Endothelial cell of umbilical vein (primary cell): ENCODE measurements around the gene HOPX. TPM values are rescaled to one million over a fixed set of nuclear protein-coding genes. Genes with fewer than 3 reads are reported as not detected.

ENCODE experiments used
- BruUV-seq: library from RNA; stranded (reverse); fragments of 400-500 nt; replicated peaks from 2 replicates; lab custom pipeline; 2021; lab: Mats Ljungman, UMichigan
- CTCF ChIA-PET: fragments of 300-600, 350-600 bp; sonication (Branson Sonifier 250); formaldehyde crosslinking; loops from one replicate; lab custom pipeline; 2021; ENCODE audit warnings: antibody characterized with exemption, inconsistent platforms; lab: Charles Lee
- POLR2A ChIA-PET: fragments of 300-600, 350-600 bp; sonication (Branson Sonifier 250); formaldehyde crosslinking; loops from one replicate; lab custom pipeline; 2021; ENCODE audit warnings: antibody characterized with exemption, inconsistent platforms; lab: Charles Lee
- DNase-seq: peaks from one replicate; pipeline ENCODE4 v3.0.0-alpha.2; 2011; ENCODE audit warnings: low read depth, low spot score
- FAIRE-seq: peaks from 2 replicates; lab custom pipeline; 2011; peaks lifted over from hg19 to GRCh38; lab: Jason Lieb, UNC
- H2AFZ ChIP-seq: 2 replicates; pipeline ENCODE4 v1.6.0; 2012; ENCODE audit warnings: low read depth, low read length, control low read depth, inconsistent platforms
- H3K27ac ChIP-seq: 2 replicates; pipeline ENCODE4 v1.5.1; 2011; ENCODE audit warnings: low read depth, mild to moderate bottlenecking, control low read depth, low read length, moderate library complexity; ENCODE audit not compliant: insufficient read depth
- H3K27me3 ChIP-seq, 2 experiments: 2 replicates each; pipeline versions ENCODE4 v1.6.0 to v1.6.1; 2011; ENCODE audit warnings: low read length in 2 of 2, mixed read lengths in 1 of 2; ENCODE audit not compliant: control insufficient read depth in 2 of 2, insufficient read depth in 2 of 2
- H3K36me3 ChIP-seq, 2 experiments: 2 replicates in 1 of 2; 3 replicates in 1 of 2; pipeline ENCODE4 v1.5.1; 2011; ENCODE audit warnings: low read length in 2 of 2, mild to moderate bottlenecking in 1 of 2, moderate library complexity in 1 of 2; ENCODE audit not compliant: control insufficient read depth in 2 of 2, insufficient read depth in 2 of 2; ENCODE audit errors: extremely low read depth in 1 of 2
- H3K4me1 ChIP-seq: 3 replicates; pipeline ENCODE4 v1.5.1; 2011; ENCODE audit warnings: mild to moderate bottlenecking, low read length; ENCODE audit not compliant: control insufficient read depth, insufficient read depth; ENCODE audit errors: extremely low read depth
- H3K4me2 ChIP-seq: 2 replicates; pipeline ENCODE4 v1.6.1; 2011; ENCODE audit warnings: low read length, control low read depth, mixed read lengths; ENCODE audit not compliant: insufficient read depth
- H3K4me3 ChIP-seq, 3 experiments: fragments of 200-600 bp in 1 of 3; sonication (generic), shearing (Covaris generic) in 1 of 3; replicated peaks in 1 of 3; 2 replicates each; pipeline ENCODE4 v1.5.1; 2011 to 2016; ENCODE audit warnings: control low read depth in 3 of 3, low read length in 3 of 3, mild to moderate bottlenecking in 2 of 3, inconsistent platforms in 1 of 3, low read depth in 1 of 3, moderate library complexity in 1 of 3; ENCODE audit not compliant: insufficient read depth in 1 of 3
- H3K79me2 ChIP-seq: 2 replicates; pipeline ENCODE4 v1.6.0; 2012; ENCODE audit warnings: low read length, inconsistent platforms; ENCODE audit not compliant: control insufficient read depth, insufficient read depth
- H3K9ac ChIP-seq: replicated peaks from 2 replicates; pipeline ENCODE3; 2011; ENCODE audit warnings: low read length, control low read depth; ENCODE audit not compliant: insufficient read depth; ENCODE audit errors: extremely low read depth
- H3K9me1 ChIP-seq: replicated peaks from 3 replicates; pipeline ENCODE4 v1.6.0; 2011; ENCODE audit warnings: mild to moderate bottlenecking, low read length; ENCODE audit not compliant: control insufficient read depth, insufficient read depth; ENCODE audit errors: extremely low read depth
- H3K9me3 ChIP-seq: replicated peaks from 2 replicates; pipeline ENCODE4 v1.5.1; 2012; ENCODE audit warnings: low read length, inconsistent platforms; ENCODE audit not compliant: control insufficient read depth, insufficient read depth
- H4K20me1 ChIP-seq: replicated peaks from 2 replicates; pipeline ENCODE3; 2011; ENCODE audit warnings: mild to moderate bottlenecking, low read length; ENCODE audit not compliant: control insufficient read depth, insufficient read depth; ENCODE audit errors: extremely low read depth
- EZH2 ChIP-seq: IDR thresholded peaks from 2 replicates; pipeline ENCODE4 v1.6.1; 2012; ENCODE audit warnings: borderline replicate concordance, low read depth, mild to moderate bottlenecking, moderate library complexity, low read length, inconsistent platforms; ENCODE audit not compliant: severe bottlenecking
- FOS ChIP-seq: IDR thresholded peaks from 2 replicates; pipeline ENCODE4 v1.6.1; 2011; ENCODE audit warnings: mild to moderate bottlenecking, low read length, moderate library complexity, borderline replicate concordance; ENCODE audit not compliant: insufficient read depth
- GATA2 ChIP-seq: IDR thresholded peaks from 2 replicates; pipeline ENCODE4 v1.7.0; 2011; ENCODE audit warnings: low read depth, mild to moderate bottlenecking, moderate library complexity, mixed read lengths, low read length; ENCODE audit not compliant: insufficient read length, insufficient read depth
- JUN ChIP-seq: IDR thresholded peaks from 2 replicates; pipeline ENCODE4 v1.6.1; 2011; ENCODE audit warnings: borderline replicate concordance, low read depth; ENCODE audit not compliant: insufficient read length, insufficient read depth
- MYC ChIP-seq: IDR thresholded peaks from one replicate; pipeline ENCODE4 v1.6.1; 2011; ENCODE audit warnings: mild to moderate bottlenecking, low read depth, low read length
- POLR2A ChIP-seq: IDR thresholded peaks from 2 replicates; pipeline ENCODE4 v1.6.1; 2012; ENCODE audit warnings: low read depth, mild to moderate bottlenecking, control low read depth, low read length
- POLR2AphosphoS5 ChIP-seq: IDR thresholded peaks from 2 replicates; pipeline ENCODE4 v1.6.1; 2012; ENCODE audit warnings: low read depth, mild to moderate bottlenecking, control low read depth, low read length, moderate library complexity; ENCODE audit not compliant: insufficient read depth
- dilution Hi-C: fragments of 300-500 bp; cut with MboI; formaldehyde crosslinking; loops from one replicate; pipeline ENCODE4 v1.15.0; 2019; ENCODE audit warnings: low sequenced_read_pairs; ENCODE audit not compliant: extremely low pct_ligation_motif_present
- intact Hi-C: fragments of 100-400 bp; cut with micrococcal nuclease; formaldehyde crosslinking; loops from one replicate; pipeline ENCODE4 v1.10.0; 2022
- polyA plus RNA-seq, 4 experiments: library from polyadenylated mRNA; depleted of rRNA in 3 of 4; stranded (reverse) in 3 of 4; unstranded in 1 of 4; fragments of >200 nt; gene quantifications; 2 replicates each; pipeline versions ENCODE4 v1.2.1 to v1.2.3, GENCODE V29; 2011 to 2012; ENCODE audit warnings: missing spikeins in 1 of 4
- total RNA-seq: library from RNA; stranded (reverse); gene quantifications from 2 replicates; pipeline ENCODE4 v1.2.3, GENCODE V29; 2021
- TF ChIP-seq, protein P1 (sequence below): IDR thresholded peaks from 2 replicates; pipeline ENCODE4 v1.6.1; 2011; ENCODE audit not compliant: insufficient read depth, insufficient read length
- TF ChIP-seq, protein P2 (sequence below), 2 donors: IDR thresholded peaks; 1 replicate in 1 of 2; 2 replicates in 1 of 2; pipeline ENCODE4 v1.5.1; 2011; ENCODE audit warnings: low read length in 2 of 2, mild to moderate bottlenecking in 2 of 2, moderate library complexity in 2 of 2, control low read depth in 1 of 2, inconsistent platforms in 1 of 2, low read depth in 1 of 2; ENCODE audit not compliant: insufficient read depth in 1 of 2; ENCODE audit errors: extremely low read depth in 1 of 2

The HOPX gene
- total and polyA plus RNA-seq, 2 donors (not counting 3 experiments of a cell fraction or from before 2014, with no cell fraction given), result 3.8 to 5.8 TPM

DNA sequence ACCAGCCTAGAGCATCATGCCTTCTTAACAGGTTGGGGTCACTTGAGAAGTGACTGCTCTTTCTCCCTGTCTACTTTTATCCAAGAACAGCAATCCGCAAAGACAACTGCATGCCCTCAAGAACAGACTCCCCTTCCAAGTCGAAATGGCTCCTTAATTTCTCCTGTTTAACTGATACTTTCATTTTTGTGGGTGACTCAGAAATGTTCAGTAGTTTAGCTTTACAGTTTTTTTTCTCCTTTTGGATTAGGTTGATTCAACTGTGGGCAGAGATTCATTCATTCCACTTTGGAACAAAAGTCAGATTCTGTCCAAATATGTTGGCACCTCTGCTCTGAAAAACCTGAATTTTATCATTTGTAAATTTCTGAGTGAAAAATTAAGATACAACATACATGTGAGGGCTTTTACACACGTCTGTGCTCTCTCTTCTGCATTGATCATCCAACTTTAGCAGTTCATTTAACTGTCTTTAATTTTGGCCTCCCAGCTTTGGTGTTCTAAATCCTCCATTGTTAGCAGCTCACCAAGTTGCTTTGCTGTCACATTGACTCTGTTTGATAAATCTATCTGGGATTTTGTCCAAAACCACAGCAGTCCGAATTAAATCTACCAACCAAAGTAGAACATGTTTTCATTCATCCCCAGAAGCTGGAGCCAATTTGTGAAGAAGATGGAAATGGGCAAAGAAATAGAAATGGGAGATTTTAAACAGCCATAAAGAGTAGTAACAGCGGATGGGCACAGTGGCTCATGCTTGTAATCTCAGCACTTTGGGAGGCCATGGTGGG lies 50.0 kb downstream of the HOPX start:
- POLR2A ChIA-PET, result no interaction called here
- H3K79me2 ChIP-seq, result no peaks in the 10 kb centered on the region
- no peak overlapping the region for H3K4me3 ChIP-seq
- H3K9me3 ChIP-seq, result no peaks in the 10 kb centered on the region
- no peaks in the 10 kb centered on the region for H4K20me1 ChIP-seq
- intact Hi-C loops, result no loop called here
- BruUV-seq, result no TSS peak
- no peaks in the 10 kb centered on the region for H3K36me3 ChIP-seq
- no peak for TF ChIP-seq GATA2
- no peak overlapping the region for H3K27ac ChIP-seq
- no peaks in the 10 kb centered on the region for H3K9me1 ChIP-seq
- no peak overlapping the region for H2AFZ ChIP-seq
- H3K9ac ChIP-seq, result no peak overlapping the region
- no peaks in the 10 kb centered on the region for H3K4me1 ChIP-seq
- DNase-seq, result no peak
- CTCF ChIA-PET, result interaction anchor here (1.4 to 2.5 kb wide), 3 partner anchors 10 to 164 kb away, joined by 3 to 17 read pairs (median 4); no protein-coding TSS in a partner anchor
- FAIRE-seq, result no peak
- H3K27me3 ChIP-seq, result no peaks in the 10 kb centered on the region
- no peak overlapping the region for H3K4me2 ChIP-seq
- dilution Hi-C loops, result no loop called here

DNA sequence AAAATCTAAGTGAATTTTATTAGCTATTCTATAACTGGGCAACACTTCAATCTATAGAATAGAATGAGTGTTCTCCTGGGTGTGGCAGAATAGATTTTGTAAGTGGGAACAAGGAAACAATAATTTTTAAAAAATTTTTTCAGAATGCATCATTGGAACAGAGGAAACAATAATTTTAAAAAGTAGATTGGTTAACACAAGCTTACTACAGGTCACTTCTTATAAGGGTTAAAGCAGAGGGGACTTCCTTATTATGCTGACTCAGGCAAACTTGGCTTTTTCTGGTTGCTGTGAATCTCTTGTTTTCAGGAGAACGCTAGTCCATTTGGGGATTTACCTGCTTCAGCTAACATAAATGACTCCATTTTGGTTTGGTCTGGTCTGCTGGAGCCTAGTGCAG lies 52.5 kb downstream of the HOPX start:
- BruUV-seq, result no TSS peak
- H3K4me1 ChIP-seq, result no peaks in the 10 kb centered on the region
- H2AFZ ChIP-seq, result no peak overlapping the region
- no peaks in the 10 kb centered on the region for H3K9me1 ChIP-seq
- H3K27ac ChIP-seq, result no peak overlapping the region
- CTCF ChIA-PET, result interaction anchor here (0.7 to 2.7 kb wide), 4 partner anchors 10 to 170 kb away, joined by 3 to 69 read pairs (median 4); no protein-coding TSS in a partner anchor
- H3K79me2 ChIP-seq, result no peaks in the 10 kb centered on the region
- POLR2A ChIA-PET, result no interaction called here
- H3K9ac ChIP-seq, result no peak overlapping the region
- intact Hi-C loops (no loop called here), dilution Hi-C loops (no loop called here)
- no peaks in the 10 kb centered on the region for H4K20me1 ChIP-seq
- no peaks in the 10 kb centered on the region for H3K9me3 ChIP-seq
- H3K4me3 ChIP-seq, result no peak overlapping the region
- FAIRE-seq (no peak), DNase-seq (no peak)
- no peak overlapping the region for H3K4me2 ChIP-seq
- TF ChIP-seq POLR2AphosphoS5, result no peak
- TF ChIP-seq POLR2A, result no peak
- TF ChIP-seq GATA2, result no peak
- TF ChIP-seq EZH2, result no peak
- TF ChIP-seq, protein P1, sequence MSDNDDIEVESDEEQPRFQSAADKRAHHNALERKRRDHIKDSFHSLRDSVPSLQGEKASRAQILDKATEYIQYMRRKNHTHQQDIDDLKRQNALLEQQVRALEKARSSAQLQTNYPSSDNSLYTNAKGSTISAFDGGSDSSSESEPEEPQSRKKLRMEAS, result no peak
- no peak for TF ChIP-seq FOS
- no peak for TF ChIP-seq MYC
- TF ChIP-seq, protein P2, sequence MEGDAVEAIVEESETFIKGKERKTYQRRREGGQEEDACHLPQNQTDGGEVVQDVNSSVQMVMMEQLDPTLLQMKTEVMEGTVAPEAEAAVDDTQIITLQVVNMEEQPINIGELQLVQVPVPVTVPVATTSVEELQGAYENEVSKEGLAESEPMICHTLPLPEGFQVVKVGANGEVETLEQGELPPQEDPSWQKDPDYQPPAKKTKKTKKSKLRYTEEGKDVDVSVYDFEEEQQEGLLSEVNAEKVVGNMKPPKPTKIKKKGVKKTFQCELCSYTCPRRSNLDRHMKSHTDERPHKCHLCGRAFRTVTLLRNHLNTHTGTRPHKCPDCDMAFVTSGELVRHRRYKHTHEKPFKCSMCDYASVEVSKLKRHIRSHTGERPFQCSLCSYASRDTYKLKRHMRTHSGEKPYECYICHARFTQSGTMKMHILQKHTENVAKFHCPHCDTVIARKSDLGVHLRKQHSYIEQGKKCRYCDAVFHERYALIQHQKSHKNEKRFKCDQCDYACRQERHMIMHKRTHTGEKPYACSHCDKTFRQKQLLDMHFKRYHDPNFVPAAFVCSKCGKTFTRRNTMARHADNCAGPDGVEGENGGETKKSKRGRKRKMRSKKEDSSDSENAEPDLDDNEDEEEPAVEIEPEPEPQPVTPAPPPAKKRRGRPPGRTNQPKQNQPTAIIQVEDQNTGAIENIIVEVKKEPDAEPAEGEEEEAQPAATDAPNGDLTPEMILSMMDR (IDR thresholded peaks at IDR 0.05; ENCODE audit: extremely low read depth in 1 of 2, insufficient read depth in 1 of 2, low read depth in 1 of 2, low read length in 2 of 2), result no peak
- TF ChIP-seq JUN, result no peak
- no peaks in the 10 kb centered on the region for H3K27me3 ChIP-seq
- no peaks in the 10 kb centered on the region for H3K36me3 ChIP-seq
